ENCODE results near the gene CMTM8.

Gene CMTM8

GRCh38 chr3:32280262-32280910 is 41.9 kb downstream of the CMTM8 start:
- no peak overlapping the region for H3K27ac ChIP-seq
- no peak for TF ChIP-seq CTCF (conservative IDR thresholded peaks at IDR 0.05)

GRCh38 chr3:32281570-32282106 is 43.2 kb downstream of the CMTM8 start:
- no peak for TF ChIP-seq CTCF (conservative IDR thresholded peaks at IDR 0.05)
- H3K27ac ChIP-seq = no peak overlapping the region

GRCh38 chr3:32282578-32283154 is 44.2 kb downstream of the CMTM8 start:
- no peak for TF ChIP-seq CTCF (conservative IDR thresholded peaks at IDR 0.05)
- no peak overlapping the region for H3K27ac ChIP-seq

GRCh38 chr3:32283304-32283703 is 44.8 kb downstream of the CMTM8 start:
- TF ChIP-seq CTCF (conservative IDR thresholded peaks at IDR 0.05) = no peak
- H3K27ac ChIP-seq = no peak overlapping the region

- no peak for TF ChIP-seq CTCF (conservative IDR thresholded peaks at IDR 0.05)
- H3K27ac ChIP-seq = peak overlapping the region; percentile 19
These were observed 46.1 kb downstream of the CMTM8 start for GRCh38 chr3:32284443-32285212.

- TF ChIP-seq CTCF (conservative IDR thresholded peaks at IDR 0.05) = no peak
- 0 out of 2 replicates have a peak overlapping the region, but pooled peaks have one; percentile 2 for H3K27ac ChIP-seq
These were observed 47.4 kb downstream of the CMTM8 start for GRCh38 chr3:32285891-32286290.

GRCh38 chr3:32288819-32289218 is 50.3 kb downstream of the CMTM8 start:
- no peak overlapping the region for H3K27ac ChIP-seq
- TF ChIP-seq CTCF (conservative IDR thresholded peaks at IDR 0.05) = no peak

Measured in VCaP (cell line).